AG04450 (cell line): ENCODE data around the gene ASB6. TPM values are rescaled to one million over a fixed set of nuclear protein-coding genes. Genes with fewer than 3 reads are reported as not detected.
"Not testable (repeated sequence)": the region's sequence is repeated elsewhere in the genome, so short reads cannot be mapped to it uniquely, and the experiment has no call there.

Experiments used
- CTCF ChIA-PET: fragments of 300-600, 350-600 bp; formaldehyde crosslinking; extraction: SDS; loops from one replicate; lab custom pipeline; 2022; ENCODE audit warnings: antibody characterized with exemption, inconsistent platforms; lab: Charles Lee
- POLR2A ChIA-PET: fragments of 350-600 bp; formaldehyde crosslinking; extraction: SDS; loops from one replicate; lab custom pipeline; 2021; ENCODE audit warnings: antibody characterized with exemption, inconsistent platforms; lab: Yijun Ruan, JAX
- DNase-seq: peaks from one replicate; pipeline ENCODE4 v3.0.0-alpha.2; 2011; ENCODE audit warnings: low read depth, low spot score
- H3K27ac ChIP-seq: one replicate; pipeline ENCODE4 v1.5.1; 2012; ENCODE audit warnings: low read depth, low read length, control low read depth
- H3K27me3 ChIP-seq: one replicate; pipeline ENCODE4 v1.6.0; 2012; ENCODE audit warnings: low read length; ENCODE audit not compliant: control insufficient read depth, insufficient read depth
- H3K4me3 ChIP-seq: 2 replicates; pipeline ENCODE4 v1.5.1; 2011; ENCODE audit warnings: mild to moderate bottlenecking, low read depth, low read length, control low read depth
- H3K9me3 ChIP-seq: 2 replicates; pipeline ENCODE4 v1.5.1; 2012; ENCODE audit warnings: low read length; ENCODE audit not compliant: control insufficient read depth, insufficient read depth
- polyA plus RNA-seq: library from polyadenylated mRNA; depleted of rRNA; stranded (reverse); fragments of >200 nt; gene quantifications from 2 replicates; pipeline ENCODE4 v1.2.3, GENCODE V29; 2011
- TF ChIP-seq, protein P1 (sequence below): IDR thresholded peaks from 2 replicates; pipeline ENCODE4 v1.5.1; 2011; ENCODE audit warnings: low read depth, low read length, control low read depth, inconsistent platforms

The ASB6 gene
- polyA plus RNA-seq, 1 experiment = 11.6 TPM

DNA sequence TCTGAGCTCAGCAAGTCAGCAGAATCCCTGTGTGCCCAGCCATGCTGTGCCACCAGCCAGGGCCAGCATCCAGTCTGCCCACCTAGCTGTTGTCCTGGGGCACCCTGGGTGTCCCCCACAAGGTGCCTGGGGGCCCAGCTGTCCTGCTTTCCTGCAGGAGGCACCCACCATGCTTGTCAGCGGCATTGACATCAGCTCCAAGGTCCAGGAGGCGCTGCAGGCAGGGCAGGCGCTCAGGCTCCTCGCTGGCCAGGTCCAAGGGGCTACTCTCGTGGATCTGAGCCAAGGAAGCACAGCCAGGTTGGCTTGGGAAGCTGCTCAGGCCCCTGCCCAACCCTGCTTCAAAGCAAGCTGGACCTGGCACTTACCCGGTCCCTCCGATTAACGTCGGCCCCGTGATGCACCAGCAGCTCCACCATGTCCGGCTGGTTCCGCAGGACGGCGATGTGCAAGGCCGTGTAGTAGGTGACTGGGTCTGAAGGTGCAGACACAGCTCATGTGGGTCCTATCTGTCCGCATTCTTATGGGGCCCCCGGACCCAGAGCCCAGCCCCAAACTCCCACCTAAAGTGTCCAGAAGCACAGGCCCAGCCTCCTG is 2.8 kb downstream of the ASB6 start:
- Histone ChIP-seq H3K27me3 (no peaks in the 10 kb centered on the region), H3K9me3 (no peaks in the 10 kb centered on the region; the same call in 1 of the 2 replicates), H3K27ac (peak overlapping the region; percentile 11), H3K4me3 (no peak overlapping the region)
- no peak for DNase-seq
- CTCF ChIA-PET = interaction anchor here (0.6 to 1.4 kb wide), 4 partner anchors 98 to 508 kb away, joined by 3 to 8 read pairs (median 4); no protein-coding TSS in a partner anchor
- POLR2A ChIA-PET = interaction anchor here (0.8 to 1.5 kb wide), 3 partner anchors 12 to 509 kb away, joined by 3 to 7 read pairs (median 4); no protein-coding TSS in a partner anchor
- TF ChIP-seq, protein P1, sequence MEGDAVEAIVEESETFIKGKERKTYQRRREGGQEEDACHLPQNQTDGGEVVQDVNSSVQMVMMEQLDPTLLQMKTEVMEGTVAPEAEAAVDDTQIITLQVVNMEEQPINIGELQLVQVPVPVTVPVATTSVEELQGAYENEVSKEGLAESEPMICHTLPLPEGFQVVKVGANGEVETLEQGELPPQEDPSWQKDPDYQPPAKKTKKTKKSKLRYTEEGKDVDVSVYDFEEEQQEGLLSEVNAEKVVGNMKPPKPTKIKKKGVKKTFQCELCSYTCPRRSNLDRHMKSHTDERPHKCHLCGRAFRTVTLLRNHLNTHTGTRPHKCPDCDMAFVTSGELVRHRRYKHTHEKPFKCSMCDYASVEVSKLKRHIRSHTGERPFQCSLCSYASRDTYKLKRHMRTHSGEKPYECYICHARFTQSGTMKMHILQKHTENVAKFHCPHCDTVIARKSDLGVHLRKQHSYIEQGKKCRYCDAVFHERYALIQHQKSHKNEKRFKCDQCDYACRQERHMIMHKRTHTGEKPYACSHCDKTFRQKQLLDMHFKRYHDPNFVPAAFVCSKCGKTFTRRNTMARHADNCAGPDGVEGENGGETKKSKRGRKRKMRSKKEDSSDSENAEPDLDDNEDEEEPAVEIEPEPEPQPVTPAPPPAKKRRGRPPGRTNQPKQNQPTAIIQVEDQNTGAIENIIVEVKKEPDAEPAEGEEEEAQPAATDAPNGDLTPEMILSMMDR = no peak

- TF ChIP-seq, protein P1 = no peak
- ChIA-PET CTCF (interaction anchor here (0.9 to 1.5 kb wide), 5 partner anchors 13 to 506 kb away, joined by 3 to 8 read pairs (median 5); no protein-coding TSS in a partner anchor), POLR2A (interaction anchor here (0.6 kb wide), 1 partner anchor 124 kb away, joined by 5 read pairs; no protein-coding TSS in a partner anchor)
- Histone ChIP-seq H3K27me3 (no peaks in the 10 kb centered on the region), H3K9me3 (no peaks in the 10 kb centered on the region; the same call in 1 of the 2 replicates), H3K27ac (no peak overlapping the region), H3K4me3 (no peak overlapping the region)
- no peak for DNase-seq
Measured at GRCh38 chr9:129637673-129638439, 4.1 kb downstream of the ASB6 start.

DNA sequence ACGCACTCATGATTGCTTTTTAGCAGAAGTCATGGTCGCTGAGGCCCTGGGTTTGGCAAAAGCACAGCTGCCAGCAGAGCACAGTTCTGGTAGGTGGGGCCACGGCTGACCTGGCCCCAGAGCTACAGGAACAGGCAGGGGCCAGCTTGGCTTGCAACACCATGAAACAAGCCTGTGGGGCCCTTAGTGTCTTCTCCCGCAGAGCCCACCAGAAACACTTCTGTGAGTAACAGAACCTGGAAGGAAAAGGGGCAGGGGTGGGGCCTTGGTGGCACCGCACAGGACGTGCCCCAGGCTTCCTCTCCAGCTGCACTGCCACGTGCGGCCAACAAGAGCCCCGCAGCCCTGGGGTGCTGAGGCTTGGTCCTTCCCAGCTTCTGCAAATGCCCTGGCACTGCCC is 4.8 kb downstream of the ASB6 start:
- CTCF ChIA-PET = interaction anchor here (1.0 to 1.5 kb wide), 3 partner anchors 13 to 505 kb away, joined by 3 to 7 read pairs (median 3); no protein-coding TSS in a partner anchor
- Histone ChIP-seq H3K27ac (no peak overlapping the region), H3K27me3 (no peaks in the 10 kb centered on the region), H3K9me3 (no peaks in the 10 kb centered on the region; the same call in 1 of the 2 replicates), H3K4me3 (no peak overlapping the region)
- POLR2A ChIA-PET = interaction anchor here (0.6 kb wide), 1 partner anchor 125 kb away, joined by 5 read pairs; no protein-coding TSS in a partner anchor
- TF ChIP-seq, protein P1 = no peak
- DNase-seq = no peak

- H3K27ac ChIP-seq, DNase-seq, H3K4me3 ChIP-seq, CTCF ChIA-PET, H3K27me3 ChIP-seq, POLR2A ChIA-PET, H3K9me3 ChIP-seq: not testable (repeated sequence)
Measured at GRCh38 chr9:129636343-129636742, 5.6 kb downstream of the ASB6 start.

DNA sequence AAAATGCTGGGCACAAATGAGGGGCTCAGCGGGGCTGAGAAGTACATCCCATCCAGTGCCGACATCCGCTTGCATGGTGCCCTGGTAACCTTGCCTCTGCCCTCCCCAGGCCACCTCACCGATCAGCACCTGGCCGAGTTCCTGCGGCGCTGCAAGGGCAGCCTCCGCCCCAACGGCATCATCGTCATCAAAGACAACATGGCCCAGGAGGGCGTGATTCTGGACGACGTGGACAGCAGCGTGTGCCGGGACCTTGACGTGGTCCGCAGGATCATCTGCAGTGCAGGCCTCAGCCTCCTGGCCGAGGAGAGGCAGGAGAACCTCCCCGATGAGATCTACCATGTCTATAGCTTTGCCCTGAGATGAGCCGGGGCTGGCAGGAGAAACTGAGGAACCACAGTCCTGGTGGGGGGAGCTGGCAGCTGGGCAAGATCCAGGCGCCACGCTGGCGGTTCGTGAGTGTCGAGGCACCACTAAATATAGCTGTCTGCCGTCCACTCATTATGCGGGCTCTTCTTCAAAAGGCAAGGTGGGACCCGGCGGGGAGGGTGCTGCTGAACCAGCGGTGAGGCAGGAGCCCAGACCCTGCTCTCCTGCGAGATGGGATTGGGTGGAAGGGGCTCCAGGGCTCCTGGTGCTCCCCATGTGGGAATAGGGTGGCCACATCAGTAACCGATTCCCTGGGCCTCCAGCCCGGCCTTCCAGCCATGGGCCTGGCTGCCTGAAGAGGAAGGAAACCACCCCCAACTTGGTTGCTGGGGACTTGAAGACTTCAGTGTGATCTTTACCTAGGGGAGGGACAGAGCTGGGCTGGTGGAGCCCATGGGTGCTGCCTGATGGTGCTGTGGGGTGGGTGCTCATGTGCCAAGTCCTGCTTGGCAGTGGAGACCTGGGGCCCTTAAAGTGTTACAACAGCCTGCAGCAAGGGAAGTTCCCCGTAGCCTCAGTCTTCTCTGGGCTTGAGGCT is 6.6 kb downstream of the ASB6 start:
- Histone ChIP-seq H3K9me3 (no peaks in the 10 kb centered on the region; the same call in 1 of the 2 replicates), H3K27ac (peak overlapping the region; percentile 52), H3K4me3 (no peak overlapping the region), H3K27me3 (no peaks in the 10 kb centered on the region)
- DNase-seq = no peak
- ChIA-PET CTCF (interaction anchor here (0.6 kb wide), 1 partner anchor 12 kb away, joined by 3 read pairs; no protein-coding TSS in a partner anchor), POLR2A (no interaction called here)
- TF ChIP-seq, protein P1 = no peak
